Fibroblast of the aortic adventitia (primary cell): ENCODE results near the gene RLN2. TPM values are rescaled to one million over a fixed set of nuclear protein-coding genes. Genes with fewer than 3 reads are reported as not detected.

Source experiments
- DNase-seq: peaks from one replicate; pipeline ENCODE4 v3.0.0-alpha.2; 2010; ENCODE audit warnings: low read depth
- H3K4me3 ChIP-seq: 2 replicates; pipeline ENCODE4 v1.5.1; 2011; ENCODE audit warnings: low read depth, mild to moderate bottlenecking, control low read depth, low read length, moderate library complexity
- CTCF ChIP-seq: IDR thresholded peaks from 2 replicates; pipeline ENCODE4 v1.5.1; 2011; ENCODE audit warnings: mild to moderate bottlenecking, low read length, control low read depth, inconsistent platforms; ENCODE audit not compliant: insufficient read depth
- small RNA-seq: library from RNA; depleted of rRNA; stranded (forward); fragments of <200 nt; gene quantifications from one replicate; pipeline ENCODE3, GENCODE V24; 2012
- total RNA-seq: library from RNA; depleted of rRNA; stranded (reverse); fragments of >200 nt; gene quantifications from 2 replicates; pipeline ENCODE4 v1.2.3, GENCODE V29; 2012; ENCODE audit warnings: low replicate concordance

RLN2 gene
- total RNA-seq, 1 donor = not detected

DNA sequence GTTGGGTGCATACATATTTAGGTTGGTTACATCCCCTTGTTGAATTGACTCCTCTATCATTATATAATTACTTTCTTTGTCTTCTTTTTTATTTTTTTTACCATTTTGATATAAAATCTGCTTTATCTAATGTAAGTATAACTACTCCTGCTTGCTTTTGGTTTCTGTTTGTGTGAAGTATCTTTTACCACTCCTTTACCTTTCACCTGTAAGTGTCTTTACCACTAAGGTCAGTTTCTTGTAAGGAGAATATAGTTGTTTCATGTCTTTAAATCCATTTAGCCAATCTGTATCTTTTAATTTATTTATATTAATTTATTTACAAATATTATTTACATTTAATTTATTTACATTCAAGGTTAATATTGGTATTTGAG, 40.3 kb downstream of the RLN2 start:
- TF ChIP-seq CTCF = no peak
- DNase-seq = no peak
- no peak overlapping the region for H3K4me3 ChIP-seq

- no peak for TF ChIP-seq CTCF
- peak; percentile 11 for DNase-seq
- H3K4me3 ChIP-seq = no peak overlapping the region
Measured at GRCh38 chr9:5263351-5264218, 40.9 kb downstream of the RLN2 start.

Small RNA genes within 50 kb of the gene (small RNA-seq; reads per million reads assigned to genes)
- gene HMGN2P31 = not detected

Other genes with a start within 250 kb of the RLN2 start
- not detected in 2 replicates for gene INSL6, start 119.1 kb downstream of the RLN2 start, total RNA-seq
- not detected in 2 replicates for gene INSL4, start 73.3 kb downstream of the RLN2 start, total RNA-seq
- 0.18 TPM in 1 of 2 replicates, not detected in the other for gene RLN1, start 35.2 kb upstream of the RLN2 start, total RNA-seq
- 6.5 and 25.8 TPM in 2 replicates for gene PLGRKT, start 133.2 kb upstream of the RLN2 start, total RNA-seq
- 0.33 and 1.1 TPM in 2 replicates for gene CD274, start 145.8 kb upstream of the RLN2 start, total RNA-seq
- 4.1 and 10.9 TPM in 2 replicates for gene PDCD1LG2, start 205.8 kb upstream of the RLN2 start, total RNA-seq